Measurements from ENCODE around the gene MED13L. TPM values are rescaled to one million over a fixed set of nuclear protein-coding genes. Genes with fewer than 3 reads are reported as not detected.

MED13L gene
- total RNA-seq, 2 experiments from 2014 or later, result 39.5 to 41.8 TPM

GRCh38 chr12:115972241-115972640 lies 305.3 kb downstream of the MED13L start:
- no peak for DNase-seq
- POLR2A ChIA-PET, result no interaction called here
- TF ChIP-seq, protein P1, sequence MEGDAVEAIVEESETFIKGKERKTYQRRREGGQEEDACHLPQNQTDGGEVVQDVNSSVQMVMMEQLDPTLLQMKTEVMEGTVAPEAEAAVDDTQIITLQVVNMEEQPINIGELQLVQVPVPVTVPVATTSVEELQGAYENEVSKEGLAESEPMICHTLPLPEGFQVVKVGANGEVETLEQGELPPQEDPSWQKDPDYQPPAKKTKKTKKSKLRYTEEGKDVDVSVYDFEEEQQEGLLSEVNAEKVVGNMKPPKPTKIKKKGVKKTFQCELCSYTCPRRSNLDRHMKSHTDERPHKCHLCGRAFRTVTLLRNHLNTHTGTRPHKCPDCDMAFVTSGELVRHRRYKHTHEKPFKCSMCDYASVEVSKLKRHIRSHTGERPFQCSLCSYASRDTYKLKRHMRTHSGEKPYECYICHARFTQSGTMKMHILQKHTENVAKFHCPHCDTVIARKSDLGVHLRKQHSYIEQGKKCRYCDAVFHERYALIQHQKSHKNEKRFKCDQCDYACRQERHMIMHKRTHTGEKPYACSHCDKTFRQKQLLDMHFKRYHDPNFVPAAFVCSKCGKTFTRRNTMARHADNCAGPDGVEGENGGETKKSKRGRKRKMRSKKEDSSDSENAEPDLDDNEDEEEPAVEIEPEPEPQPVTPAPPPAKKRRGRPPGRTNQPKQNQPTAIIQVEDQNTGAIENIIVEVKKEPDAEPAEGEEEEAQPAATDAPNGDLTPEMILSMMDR (IDR thresholded peaks at IDR 0.05), result no peak
- Mint-ChIP-seq H3K4me1 (ENCODE audit: low read depth) (no peaks in the 10 kb centered on the region), H3K4me3 (no peak overlapping the region), H3K27ac (no peak overlapping the region), H3K36me3 (ENCODE audit: low read depth) (peaks cover 33% of the 10 kb centered on the region), H3K9me3 (no peaks in the 10 kb centered on the region), H3K27me3 (no peaks in the 10 kb centered on the region)
- ATAC-seq, result no peak
- CTCF ChIA-PET, result interaction anchor here (2.2 kb wide), 1 partner anchor 11 kb away, joined by 10 read pairs; no protein-coding TSS in a partner anchor
- intact Hi-C loops (cut with micrococcal nuclease), result no loop called here

DNA sequence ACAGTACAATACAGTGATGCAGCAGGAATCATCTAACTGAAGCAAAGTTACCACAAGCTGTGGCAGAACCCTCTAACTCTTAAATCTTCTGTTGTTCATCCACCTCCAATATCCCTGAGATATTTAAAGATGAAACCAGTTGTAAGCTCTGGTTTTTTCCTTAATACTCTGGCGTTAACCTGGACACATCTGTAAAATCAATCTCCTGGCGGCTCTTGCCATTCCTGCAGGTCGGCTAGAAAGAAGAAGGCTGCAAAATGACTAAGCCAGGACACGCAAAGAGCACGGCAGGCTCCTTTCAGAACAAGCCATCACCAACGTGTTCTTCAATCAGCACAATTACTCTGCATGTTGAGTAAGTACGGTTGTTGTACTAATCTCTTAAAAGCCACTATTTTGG lies 309.3 kb downstream of the MED13L start:
- no peaks in the 10 kb centered on the region for H3K9me3 Mint-ChIP-seq
- ATAC-seq, result no peak
- ChIA-PET POLR2A (interaction anchor here (0.6 to 0.7 kb wide), 2 partner anchors 21 to 1802 kb away, joined by 4 read pairs; no protein-coding TSS in a partner anchor), CTCF (interaction anchor here (0.8 kb wide), 1 partner anchor 642 kb away, joined by 3 read pairs; no protein-coding TSS in a partner anchor)
- no peak overlapping the region for H3K27ac Mint-ChIP-seq
- peaks cover 19% of the 10 kb centered on the region for H3K4me1 Mint-ChIP-seq (ENCODE audit: low read depth)
- H3K4me3 Mint-ChIP-seq, result no peak overlapping the region
- TF ChIP-seq, protein P1 (IDR thresholded peaks at IDR 0.05), result no peak
- H3K36me3 Mint-ChIP-seq (ENCODE audit: low read depth), result peaks cover 39% of the 10 kb centered on the region
- intact Hi-C loops (cut with micrococcal nuclease), result no loop called here
- DNase-seq, result no peak
- H3K27me3 Mint-ChIP-seq, result no peaks in the 10 kb centered on the region

DNA sequence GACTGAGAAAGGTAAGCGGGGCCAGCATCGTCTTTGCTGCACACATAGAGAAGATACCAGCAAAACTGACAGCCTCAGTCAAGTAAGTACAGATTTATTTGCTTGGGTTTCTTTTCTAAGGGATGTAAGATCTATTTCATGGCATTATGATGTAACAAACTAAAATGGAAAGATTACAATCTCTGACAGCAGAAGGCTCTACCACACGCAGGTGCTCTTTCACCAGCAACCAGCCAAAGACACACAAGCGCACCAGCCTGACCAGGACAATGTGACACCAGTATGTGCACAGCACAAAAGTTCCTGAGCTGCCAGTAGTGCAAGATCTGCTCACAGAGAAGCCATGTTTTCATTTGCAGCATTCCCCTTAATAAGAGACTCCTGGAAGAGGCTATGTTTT lies 311.1 kb downstream of the MED13L start:
- POLR2A ChIA-PET, result no interaction called here
- H3K36me3 Mint-ChIP-seq (ENCODE audit: low read depth), result peaks cover 36% of the 10 kb centered on the region
- intact Hi-C loops (cut with micrococcal nuclease), result no loop called here

DNA sequence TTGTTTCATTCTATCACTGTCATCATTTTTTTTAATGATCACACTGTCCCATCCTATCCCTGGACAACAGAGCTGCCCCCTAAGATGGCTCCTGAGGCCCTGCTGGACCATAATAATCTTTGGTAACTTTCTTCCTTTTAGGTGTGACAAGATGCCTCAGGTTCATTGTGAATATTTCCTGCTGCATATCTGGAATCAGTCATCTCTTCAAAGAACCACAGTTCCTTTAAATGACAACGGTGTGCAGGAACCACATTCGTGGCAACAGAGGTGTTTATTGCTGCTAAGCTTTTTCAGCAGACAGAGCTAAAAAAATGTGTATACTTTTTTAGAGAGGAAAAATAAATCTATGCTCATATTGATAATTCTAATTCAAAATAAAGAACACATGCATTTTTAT lies 312.9 kb downstream of the MED13L start:
- Mint-ChIP-seq H3K9me3 (no peaks in the 10 kb centered on the region), H3K27me3 (no peaks in the 10 kb centered on the region), H3K4me3 (no peak overlapping the region), H3K36me3 (ENCODE audit: low read depth) (peaks cover 40% of the 10 kb centered on the region), H3K27ac (peak overlapping the region; percentile 53), H3K4me1 (ENCODE audit: low read depth) (peaks cover 24% of the 10 kb centered on the region)
- ChIA-PET POLR2A (no interaction called here), CTCF (no interaction called here)
- TF ChIP-seq, protein P1 (IDR thresholded peaks at IDR 0.05), result no peak
- intact Hi-C loops (cut with micrococcal nuclease), result no loop called here
- ATAC-seq, result peak; percentile 57
- DNase-seq, result peak; percentile 32

More for the DNA sequence above, 311.1 kb downstream of the MED13L start:
- peaks cover 19% of the 10 kb centered on the region for H3K4me1 Mint-ChIP-seq (ENCODE audit: low read depth)
- peak overlapping the region; percentile 68 for H3K27ac Mint-ChIP-seq
- no peak for DNase-seq
- TF ChIP-seq, protein P1 (IDR thresholded peaks at IDR 0.05), result no peak
- ATAC-seq, result no peak
- CTCF ChIA-PET, result interaction anchor here (0.9 kb wide), 1 partner anchor 27 kb away, joined by 3 read pairs; no protein-coding TSS in a partner anchor
- H3K27me3 Mint-ChIP-seq, result no peaks in the 10 kb centered on the region
- H3K9me3 Mint-ChIP-seq, result no peaks in the 10 kb centered on the region
- H3K4me3 Mint-ChIP-seq, result no peak overlapping the region

GRCh38 chr12:115964214-115964613 lies 313.3 kb downstream of the MED13L start:
- DNase-seq (no peak), ATAC-seq (no peak)
- ChIA-PET CTCF (no interaction called here), POLR2A (no interaction called here)
- H3K9me3 Mint-ChIP-seq, result no peaks in the 10 kb centered on the region
- peaks cover 24% of the 10 kb centered on the region for H3K4me1 Mint-ChIP-seq (ENCODE audit: low read depth)
- intact Hi-C loops (cut with micrococcal nuclease), result no loop called here
- H3K27ac Mint-ChIP-seq, result peak overlapping the region; percentile 53
- H3K27me3 Mint-ChIP-seq, result no peaks in the 10 kb centered on the region
- H3K4me3 Mint-ChIP-seq, result no peak overlapping the region
- TF ChIP-seq, protein P1 (IDR thresholded peaks at IDR 0.05), result no peak
- peaks cover 40% of the 10 kb centered on the region for H3K36me3 Mint-ChIP-seq (ENCODE audit: low read depth)

Data from activated CD8-positive, alpha-beta T cell treated with anti-CD3 and anti-CD28 coated beads for 36 hours (primary cell).